ENCODE results near the gene TAF11L8.
"Not testable (repeated sequence)": the region's sequence is repeated elsewhere in the genome, so short reads cannot be mapped to it uniquely, and the experiment has no call there.

TAF11L8 gene

DNA sequence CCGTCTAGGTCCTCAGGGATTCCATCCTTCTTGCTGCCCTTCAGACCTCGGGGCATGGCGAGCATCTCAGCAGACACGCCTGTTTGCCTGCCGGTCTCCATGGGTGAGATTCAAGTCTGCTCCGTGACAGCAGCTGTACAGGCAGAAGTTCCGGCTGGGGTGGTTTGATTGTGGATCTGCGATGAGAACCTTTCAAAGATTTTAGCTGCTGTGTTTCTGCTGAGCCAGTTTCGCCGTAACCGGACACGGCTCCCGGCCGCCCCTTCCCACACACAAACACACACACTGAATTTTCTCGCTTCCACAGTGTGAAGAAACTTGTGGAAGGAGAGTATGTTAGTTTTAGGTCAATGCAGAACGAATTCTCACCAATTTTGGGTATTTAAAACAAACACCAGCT is at the start of gene TAF11L8:
TSS of gene TAF11L8 (minus strand) at position 101 of the 400 bp plus-strand sequence.
- not testable (repeated sequence) for DNase-seq

- no peak for DNase-seq
Measured at GRCh38 chr5:17634160-17634559, 43.4 kb upstream of the TAF11L8 start, which contains the start of gene TAF11L14. Gene TAF11L14, plus strand, starts transcription at chr5:17634460.

- not testable (repeated sequence) for DNase-seq
Measured at GRCh38 chr5:17631788-17632187, 41.0 kb upstream of the TAF11L8 start, which contains the start of gene TAF11L13. Gene TAF11L13, plus strand, starts transcription at chr5:17632088.

DNA sequence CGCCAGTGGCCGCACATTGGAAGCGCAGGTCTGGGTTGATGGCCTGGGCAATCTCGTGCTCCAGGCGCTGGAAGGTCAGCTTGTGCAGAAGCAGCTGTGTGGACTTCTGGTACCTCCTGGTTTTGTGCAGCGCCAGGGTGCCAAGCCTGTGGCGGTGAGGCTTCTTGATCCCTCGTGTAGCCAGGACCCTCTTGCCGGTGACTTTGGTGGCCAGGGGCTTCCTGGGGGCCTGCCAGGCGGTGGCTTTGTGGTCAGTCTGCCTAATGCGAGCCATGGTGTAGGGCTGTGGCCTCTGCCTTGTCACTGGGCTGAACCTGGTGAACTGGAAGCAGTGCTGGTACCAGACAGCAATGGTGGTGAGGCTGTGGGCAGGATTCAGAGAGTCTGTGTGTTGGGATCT is 34.9 kb upstream of the TAF11L8 start:
- no peak for DNase-seq

DNA sequence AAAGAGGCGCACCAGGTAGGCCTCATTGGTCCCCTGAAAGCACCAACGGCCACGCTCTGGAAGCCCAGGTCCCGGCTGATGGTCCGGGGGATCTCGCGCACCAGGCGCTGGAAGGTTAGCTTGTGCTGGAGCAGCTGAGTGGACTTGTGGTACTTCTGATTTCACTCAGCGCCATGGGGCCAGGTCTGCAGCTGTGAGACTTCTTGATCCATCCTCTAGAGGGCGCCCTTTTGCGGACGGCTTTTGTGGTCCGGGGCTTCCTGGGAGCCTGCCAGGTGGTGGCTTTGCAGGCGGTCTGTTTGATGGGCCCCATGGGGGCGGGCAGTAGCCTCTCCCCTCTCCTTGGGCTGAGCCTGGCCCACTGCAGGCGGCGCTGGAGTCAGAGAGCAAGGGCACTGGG is 29.9 kb upstream of the TAF11L8 start:
- DNase-seq = no peak

DNA sequence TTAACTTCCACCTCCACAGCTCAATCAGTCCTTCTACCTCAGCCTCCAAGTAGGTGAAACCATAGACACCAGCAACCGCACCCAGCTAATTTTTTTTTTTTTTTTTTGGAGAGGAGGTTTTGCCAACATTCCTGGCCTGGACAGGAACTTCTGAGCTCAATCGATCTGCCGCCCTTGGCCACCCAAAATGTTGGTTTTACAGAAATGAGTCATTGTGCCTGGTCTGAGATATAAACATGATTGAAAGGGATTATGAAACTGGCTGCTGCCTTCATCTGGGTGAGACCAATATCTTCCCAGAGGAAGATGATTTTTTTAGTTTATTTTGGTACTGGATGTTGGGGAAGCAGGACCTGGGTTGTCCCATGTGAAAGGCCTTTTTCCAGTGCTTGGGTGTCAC is 28.6 kb upstream of the TAF11L8 start:
- no peak for DNase-seq

DNA sequence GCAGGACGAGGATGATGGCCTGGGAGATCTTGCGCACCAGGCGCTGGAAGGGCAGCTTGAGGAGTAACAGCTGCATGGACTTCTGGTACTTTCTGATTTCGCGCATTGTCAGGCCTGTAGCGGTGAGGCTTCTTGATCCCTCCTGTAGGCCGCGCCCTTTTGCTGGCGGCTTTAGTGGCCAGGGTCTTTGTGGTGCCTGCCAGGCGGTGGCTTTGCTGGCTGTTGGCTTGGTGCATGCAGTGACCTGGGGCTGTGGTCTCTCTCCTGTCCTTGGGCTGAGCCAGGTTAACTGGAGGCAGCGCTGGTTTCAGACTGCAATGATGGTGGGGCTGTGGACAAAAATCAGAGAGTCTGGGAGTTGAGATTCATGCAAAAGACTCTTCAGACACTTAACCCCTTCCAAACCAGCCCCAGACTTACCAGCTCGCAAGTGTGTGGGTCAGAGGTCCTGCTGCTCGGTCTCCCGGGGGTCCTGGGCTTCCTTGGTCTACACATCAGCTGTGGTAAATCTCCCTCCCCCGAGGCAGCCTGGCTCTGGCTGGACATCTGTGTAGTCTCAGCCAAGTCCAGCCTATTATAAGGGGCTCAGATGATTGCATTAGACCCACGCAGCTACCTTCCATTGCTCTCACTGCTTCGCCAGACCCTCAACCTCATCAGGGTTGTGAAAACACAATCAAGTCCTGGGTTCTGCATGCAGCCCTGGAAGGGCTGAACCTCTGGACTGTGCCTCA is 24.3 kb upstream of the TAF11L8 start:
- no peak for DNase-seq

DNA sequence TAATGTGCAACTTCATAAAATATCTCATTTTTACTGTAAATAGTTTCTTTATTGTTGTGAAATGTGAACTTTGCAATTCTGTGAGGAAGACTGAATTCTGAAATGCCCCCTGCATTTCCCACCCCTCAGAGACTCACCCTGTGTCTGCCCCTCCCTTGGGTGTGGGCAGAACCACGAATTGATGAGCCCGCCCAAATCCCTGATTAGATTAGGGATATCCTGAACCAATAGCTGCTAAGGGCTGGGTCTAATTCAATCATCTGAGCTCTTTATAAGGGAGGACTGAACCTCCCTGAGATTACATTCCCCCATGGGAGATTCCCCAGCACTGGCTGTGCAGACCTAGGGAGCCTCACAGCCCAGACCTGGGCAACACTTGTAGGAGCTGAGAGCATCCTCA is 19.3 kb upstream of the TAF11L8 start, which contains the start of gene TAF11L12:
TSS of gene TAF11L12 (plus strand) at position 301 of the 400 bp plus-strand sequence.
- not testable (repeated sequence) for DNase-seq

GRCh38 chr5:17607461-17607860 is 16.7 kb upstream of the TAF11L8 start:
- DNase-seq = not testable (repeated sequence)

DNA sequence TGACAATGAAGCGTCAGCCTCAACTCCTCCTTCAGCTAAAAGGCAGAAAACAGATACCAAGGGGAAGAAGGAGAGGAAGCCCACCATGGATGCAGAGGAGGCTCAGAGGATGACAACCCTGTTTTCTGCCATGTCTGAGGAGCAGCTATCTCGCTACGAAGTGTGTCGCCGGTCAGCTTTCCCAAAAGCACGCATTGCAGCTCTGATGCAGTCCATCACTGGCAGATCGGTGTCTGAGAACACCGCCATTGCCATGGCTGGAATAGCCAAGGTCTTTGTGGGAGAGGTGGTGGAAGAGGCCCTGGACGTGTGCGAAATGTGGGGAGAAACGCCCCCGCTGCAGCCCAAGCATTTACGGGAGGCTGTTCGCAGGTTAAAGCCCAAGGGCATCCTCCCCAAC is 14.2 kb upstream of the TAF11L8 start:
- no peak for DNase-seq

GRCh38 chr5:17603880-17604279 is 13.1 kb upstream of the TAF11L8 start, which contains the start of gene TAF11L11:
Gene TAF11L11, plus strand, starts transcription at chr5:17604183.
- not testable (repeated sequence) for DNase-seq

GRCh38 chr5:17597728-17598127 is 7.0 kb upstream of the TAF11L8 start, which contains the start of gene TAF11L10:
Gene TAF11L10, minus strand, starts transcription at chr5:17597828.
- not testable (repeated sequence) for DNase-seq

DNA sequence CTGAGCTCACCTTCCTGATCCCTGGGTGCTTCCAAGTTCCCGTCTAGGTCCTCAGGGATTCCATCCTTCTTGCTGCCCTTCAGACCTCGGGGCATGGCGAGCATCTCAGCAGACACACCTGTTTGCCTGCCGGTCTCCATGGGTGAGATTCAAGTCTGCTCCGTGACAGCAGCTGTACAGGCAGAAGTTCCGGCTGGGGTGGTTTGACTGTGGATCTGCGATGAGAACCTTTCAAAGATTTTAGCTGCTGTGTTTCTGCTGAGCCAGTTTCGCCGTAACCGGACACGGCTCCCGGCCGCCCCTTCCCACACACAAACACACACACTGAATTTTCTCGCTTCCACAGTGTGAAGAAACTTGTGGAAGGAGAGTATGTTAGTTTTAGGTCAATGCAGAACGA is 3.5 kb upstream of the TAF11L8 start, which contains the start of gene TAF11L9:
TSS of gene TAF11L9 (minus strand) at position 140 of the 400 bp plus-strand sequence.
- DNase-seq = not testable (repeated sequence)

- DNase-seq = not testable (repeated sequence)
Measured at GRCh38 chr5:17585658-17586057, 5.1 kb downstream of the TAF11L8 start, which contains the start of gene TAF11L7. Gene TAF11L7, minus strand, starts transcription at chr5:17585758.

Data from NCI-H446 (cell line).